RWPE1 (cell line): Measurements from ENCODE around the gene SHE.

ENCODE experiments used
- CTCF ChIA-PET: fragments of 350-600 bp; sonication (Branson Sonifier 250); formaldehyde crosslinking; extraction: SDS; loops from one replicate; lab custom pipeline; 2021; lab: Yijun Ruan, JAX
- POLR2A ChIA-PET: fragments of 400-600 bp; formaldehyde crosslinking; extraction: SDS; loops from one replicate; lab custom pipeline; 2020; ENCODE audit warnings: antibody characterized with exemption; ENCODE audit not compliant: low non-redundant PET; lab: Yijun Ruan, JAX
- DNase-seq: peaks from one replicate; pipeline ENCODE4 v3.0.0; 2012; ENCODE audit warnings: low spot score
- H3K27ac ChIP-seq: fragments of 450-650 bp; 2 replicates; pipeline ENCODE4 v1.5.1; 2017
- TF ChIP-seq, protein P1 (sequence below): fragments of 450-650 bp; conservative IDR thresholded peaks from 2 replicates; pipeline ENCODE4 v1.5.1; 2017; ENCODE audit warnings: low read depth, mild to moderate bottlenecking

SHE gene

DNA sequence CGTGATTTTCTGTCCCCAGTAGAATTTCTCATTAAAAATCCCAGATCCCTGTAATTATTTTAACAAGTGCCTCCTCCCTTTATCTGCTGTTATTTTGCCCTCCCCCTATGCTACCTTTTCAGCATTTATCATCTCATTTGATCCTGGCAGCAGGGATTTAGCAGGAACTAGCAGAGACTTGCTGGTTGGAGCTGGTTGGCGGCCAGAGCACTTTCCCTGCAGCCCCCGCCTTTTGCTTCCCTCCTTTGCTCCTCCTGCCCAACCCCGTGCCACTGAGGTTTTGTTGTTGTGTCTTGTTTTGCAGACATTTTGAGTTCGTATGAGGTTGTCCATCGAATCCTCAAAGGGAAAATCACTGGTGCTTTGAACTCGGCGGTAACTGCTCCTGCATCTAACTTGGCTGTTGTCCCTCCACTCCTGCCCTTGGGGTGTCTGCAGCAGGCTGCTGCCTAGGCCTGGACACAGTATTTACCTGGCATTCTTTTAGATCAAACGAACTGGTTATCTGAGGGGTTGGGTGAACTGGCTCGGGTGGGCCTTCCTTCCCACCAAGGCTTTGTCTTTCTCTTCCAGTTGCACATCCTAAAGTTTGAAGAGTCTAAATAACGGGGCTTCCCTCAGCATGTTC is 45.0 kb upstream of the SHE start:
- TF ChIP-seq, protein P1, sequence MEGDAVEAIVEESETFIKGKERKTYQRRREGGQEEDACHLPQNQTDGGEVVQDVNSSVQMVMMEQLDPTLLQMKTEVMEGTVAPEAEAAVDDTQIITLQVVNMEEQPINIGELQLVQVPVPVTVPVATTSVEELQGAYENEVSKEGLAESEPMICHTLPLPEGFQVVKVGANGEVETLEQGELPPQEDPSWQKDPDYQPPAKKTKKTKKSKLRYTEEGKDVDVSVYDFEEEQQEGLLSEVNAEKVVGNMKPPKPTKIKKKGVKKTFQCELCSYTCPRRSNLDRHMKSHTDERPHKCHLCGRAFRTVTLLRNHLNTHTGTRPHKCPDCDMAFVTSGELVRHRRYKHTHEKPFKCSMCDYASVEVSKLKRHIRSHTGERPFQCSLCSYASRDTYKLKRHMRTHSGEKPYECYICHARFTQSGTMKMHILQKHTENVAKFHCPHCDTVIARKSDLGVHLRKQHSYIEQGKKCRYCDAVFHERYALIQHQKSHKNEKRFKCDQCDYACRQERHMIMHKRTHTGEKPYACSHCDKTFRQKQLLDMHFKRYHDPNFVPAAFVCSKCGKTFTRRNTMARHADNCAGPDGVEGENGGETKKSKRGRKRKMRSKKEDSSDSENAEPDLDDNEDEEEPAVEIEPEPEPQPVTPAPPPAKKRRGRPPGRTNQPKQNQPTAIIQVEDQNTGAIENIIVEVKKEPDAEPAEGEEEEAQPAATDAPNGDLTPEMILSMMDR: no peak
- H3K27ac ChIP-seq: peak overlapping the region; percentile 76
- DNase-seq: no peak
- POLR2A ChIA-PET: interaction anchor here (0.6 kb wide), 1 partner anchor 14 kb away, joined by 3 read pairs; no protein-coding TSS in a partner anchor
- CTCF ChIA-PET: interaction anchor here (0.6 to 1.4 kb wide), 7 partner anchors 8 to 333 kb away, joined by 3 to 16 read pairs (median 3); no protein-coding TSS in a partner anchor

DNA sequence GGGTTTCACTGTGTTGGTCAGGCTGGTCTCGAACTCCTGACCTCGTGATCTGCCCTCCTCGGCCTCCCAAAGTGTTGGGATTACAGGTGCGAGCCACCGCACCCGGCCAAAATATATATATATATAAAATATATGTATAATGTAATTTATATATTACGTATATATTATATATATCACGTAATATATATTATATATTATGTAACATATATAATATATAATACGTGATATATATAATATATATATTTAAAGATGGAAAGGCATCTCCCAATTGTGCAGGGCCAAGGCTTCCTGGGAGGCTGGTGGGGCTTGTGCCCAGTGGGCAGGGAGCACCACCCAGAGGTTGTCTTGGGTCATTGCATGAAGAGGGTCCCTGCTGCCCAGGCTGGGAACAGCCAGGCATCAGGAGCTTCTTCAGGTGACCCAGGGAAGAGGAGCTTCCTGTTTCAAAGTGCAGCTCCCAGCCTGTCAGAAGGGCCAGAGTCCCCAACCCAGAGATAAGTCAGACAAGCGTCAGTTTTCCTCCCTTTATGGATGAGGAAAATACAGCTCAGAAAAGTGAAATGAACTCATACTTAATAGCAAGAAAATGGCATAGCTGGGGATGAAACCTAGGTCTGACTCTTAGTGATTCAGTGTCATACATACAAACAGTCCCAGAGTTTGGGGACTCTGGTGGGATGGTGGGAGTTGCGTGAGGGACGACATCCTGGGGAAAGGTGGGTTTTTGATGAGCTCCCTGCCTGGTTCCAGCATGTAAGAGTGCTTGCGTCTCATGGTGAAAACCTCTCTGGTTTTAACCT is 44.3 kb upstream of the SHE start:
- ChIA-PET POLR2A (interaction anchor here (0.6 kb wide), 1 partner anchor 14 kb away, joined by 3 read pairs; no protein-coding TSS in a partner anchor), CTCF (interaction anchor here (0.6 to 1.4 kb wide), 7 partner anchors 9 to 333 kb away, joined by 3 to 16 read pairs (median 3); no protein-coding TSS in a partner anchor)
- peak overlapping the region; percentile 76 for H3K27ac ChIP-seq
- TF ChIP-seq, protein P1: peak; percentile 34
- DNase-seq: peak; percentile 66

DNA sequence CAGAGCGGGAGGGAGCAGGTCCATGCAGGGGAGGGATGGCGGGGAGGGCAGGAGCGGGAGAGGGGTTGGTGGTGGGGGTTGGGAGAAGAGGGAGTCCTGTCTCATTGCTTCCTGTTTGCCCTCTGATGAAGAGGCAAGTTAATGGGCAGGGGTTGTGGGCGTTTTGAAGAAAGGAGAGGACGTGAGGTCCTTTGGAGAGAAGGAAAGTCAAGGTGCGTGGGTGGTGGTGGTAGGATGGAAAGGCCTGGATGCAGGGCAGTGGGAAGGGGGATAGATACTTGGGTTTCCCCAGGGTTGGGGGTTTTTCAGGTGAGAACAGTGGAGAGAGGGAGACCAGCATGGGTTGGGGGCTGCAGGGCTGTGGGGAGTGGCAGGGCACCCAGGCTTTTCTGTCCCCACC is 39.0 kb upstream of the SHE start:
- TF ChIP-seq, protein P1: no peak
- ChIA-PET POLR2A (no interaction called here), CTCF (no interaction called here)
- no peak for DNase-seq
- no peak overlapping the region for H3K27ac ChIP-seq

DNA sequence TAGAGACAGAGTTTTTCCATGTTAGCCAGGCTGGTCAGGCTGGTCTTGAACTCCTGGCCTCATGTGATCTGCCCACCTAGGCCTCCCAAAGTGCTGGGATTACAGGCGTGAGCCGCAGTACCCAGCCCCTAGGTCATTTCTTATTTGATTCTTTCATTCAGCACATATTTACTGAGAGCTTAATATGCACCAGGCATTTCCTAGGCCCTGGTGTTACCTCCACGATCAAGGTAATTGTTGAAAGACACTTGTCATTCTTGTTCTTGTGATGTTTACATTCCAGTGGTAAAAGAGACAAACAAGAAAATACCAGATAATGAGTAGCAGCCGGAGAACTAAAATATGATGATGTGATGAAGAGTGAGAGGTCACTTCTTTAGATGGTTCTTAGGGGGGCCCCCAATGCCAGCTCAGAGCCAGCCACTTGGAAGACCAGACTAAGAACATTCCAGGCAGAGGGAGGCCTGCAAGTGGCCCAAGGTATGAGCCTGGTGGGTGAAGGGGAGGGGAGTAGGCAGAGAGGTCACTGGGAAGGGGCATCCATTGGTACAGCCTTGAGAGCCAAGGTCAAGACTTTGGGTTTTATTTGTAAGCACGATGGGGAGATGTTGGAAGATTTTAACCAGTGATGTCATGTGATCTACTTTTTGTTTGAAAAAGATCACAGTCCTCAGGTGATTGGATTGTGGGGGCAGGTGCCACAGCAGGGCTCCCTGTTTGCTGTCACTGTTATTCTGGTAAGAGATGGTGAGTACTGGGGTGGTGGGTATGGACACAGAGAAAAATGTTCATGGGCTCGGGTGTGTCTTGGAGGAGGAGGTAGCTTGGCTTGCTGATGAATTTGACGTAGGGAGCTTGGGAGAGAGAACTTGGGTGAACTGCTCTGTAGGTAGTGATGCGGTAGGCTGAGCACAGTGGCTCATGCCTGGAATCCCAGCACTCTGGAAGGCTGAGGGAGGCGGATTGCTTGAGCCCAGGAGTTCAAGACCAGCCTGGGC is 37.6 kb upstream of the SHE start:
- no peak for DNase-seq
- TF ChIP-seq, protein P1: no peak
- POLR2A ChIA-PET: no interaction called here
- CTCF ChIA-PET: no interaction called here
- no peak overlapping the region for H3K27ac ChIP-seq

DNA sequence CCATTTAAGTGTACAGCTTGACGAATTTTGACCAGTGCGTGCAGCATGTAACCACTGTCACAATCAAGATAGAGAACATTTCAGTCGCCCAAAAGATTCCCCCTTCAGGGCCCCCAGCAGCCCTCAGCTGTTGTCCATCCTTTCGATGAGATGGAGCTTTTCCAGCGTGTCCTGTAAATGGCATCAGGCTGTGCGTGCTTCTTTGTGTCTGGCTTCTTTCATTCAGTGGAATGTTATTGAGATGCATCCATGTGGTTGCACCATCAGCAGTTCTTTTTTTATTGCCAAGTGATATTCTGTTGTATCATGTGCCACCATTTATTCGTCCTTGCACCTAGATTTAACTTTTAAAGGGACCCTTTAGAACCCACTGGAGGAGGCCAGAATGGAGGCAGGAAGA is 34.4 kb upstream of the SHE start:
- no peak overlapping the region for H3K27ac ChIP-seq
- no peak for DNase-seq
- TF ChIP-seq, protein P1: no peak
- POLR2A ChIA-PET: no interaction called here
- CTCF ChIA-PET: interaction anchor here (0.5 kb wide), 1 partner anchor 748 kb away, joined by 5 read pairs; no protein-coding TSS in a partner anchor
